ENCODE measurements around the gene STON2.
"Not testable (repeated sequence)": the region's sequence is repeated elsewhere in the genome, so short reads cannot be mapped to it uniquely, and the experiment has no call there.

STON2 gene

DNA sequence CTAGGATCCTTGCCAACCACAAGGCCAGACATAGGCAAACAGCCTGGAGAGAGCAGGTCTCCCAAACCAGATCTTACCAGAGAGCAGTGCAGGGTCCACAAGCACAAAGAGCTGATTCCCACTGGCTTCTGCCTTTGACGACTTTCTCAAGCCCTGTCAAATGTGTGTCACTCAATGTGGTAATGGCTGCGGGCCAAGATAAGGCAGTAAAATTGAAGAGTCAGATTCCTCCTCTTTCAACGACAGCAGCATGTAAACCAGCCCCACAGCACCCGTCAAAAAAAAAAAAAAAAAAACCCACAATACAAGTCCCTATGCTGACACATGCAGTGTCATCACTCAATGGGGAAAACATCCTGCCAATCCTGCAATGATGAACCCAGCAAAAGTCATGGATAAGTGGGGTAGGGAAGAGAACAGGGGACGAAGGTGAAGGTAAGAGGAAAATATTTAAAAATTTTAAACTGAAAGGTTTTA, at the start of gene STON2:
STON2 (minus strand) TSS at position 123 of the 477 bp plus-strand sequence. CDS start 1,942 bp downstream, outside the sequence.
- no peak for DNase-seq (ENCODE audit: low spot score)

DNA sequence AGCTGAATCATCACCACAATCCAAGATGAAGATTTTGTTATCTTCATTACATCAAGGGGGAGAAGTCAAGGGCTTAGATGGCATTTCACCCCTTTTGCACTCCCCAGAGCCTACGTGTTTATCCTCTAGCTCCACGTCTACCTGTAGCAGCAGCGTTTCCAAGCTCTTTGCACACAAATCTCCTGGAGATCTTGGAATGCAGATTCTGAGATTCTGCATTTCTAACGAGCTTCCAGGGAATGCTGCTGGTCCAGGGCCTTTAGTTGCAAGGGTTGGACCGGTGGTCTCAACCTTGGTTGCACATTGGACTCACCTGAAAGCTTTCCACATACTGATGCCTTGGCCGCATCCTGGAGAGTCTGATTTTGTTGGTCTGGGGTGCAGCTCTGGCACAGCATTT, 49.5 kb upstream of the STON2 start:
- DNase-seq (ENCODE audit: low spot score): no peak

DNA sequence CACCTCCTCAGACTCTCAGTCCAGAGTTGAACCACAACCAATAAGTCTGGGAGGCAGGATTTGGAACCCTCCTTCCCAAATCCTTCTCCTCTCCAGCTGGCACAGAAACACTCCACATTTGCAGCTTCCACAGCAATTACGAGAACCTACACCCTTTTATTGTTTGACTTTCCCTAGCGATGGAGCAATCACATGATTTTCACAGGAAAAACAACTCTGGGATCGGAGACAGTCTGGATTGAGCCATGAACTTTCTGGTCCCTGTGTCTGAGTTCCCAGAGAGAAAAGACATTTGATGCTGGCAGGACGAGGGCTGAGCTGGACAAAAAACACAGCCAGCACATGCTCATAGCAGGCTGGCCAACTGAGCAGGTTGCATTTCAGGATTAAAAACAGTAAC, 49.0 kb upstream of the STON2 start:
- no peak for DNase-seq (ENCODE audit: low spot score)

DNA sequence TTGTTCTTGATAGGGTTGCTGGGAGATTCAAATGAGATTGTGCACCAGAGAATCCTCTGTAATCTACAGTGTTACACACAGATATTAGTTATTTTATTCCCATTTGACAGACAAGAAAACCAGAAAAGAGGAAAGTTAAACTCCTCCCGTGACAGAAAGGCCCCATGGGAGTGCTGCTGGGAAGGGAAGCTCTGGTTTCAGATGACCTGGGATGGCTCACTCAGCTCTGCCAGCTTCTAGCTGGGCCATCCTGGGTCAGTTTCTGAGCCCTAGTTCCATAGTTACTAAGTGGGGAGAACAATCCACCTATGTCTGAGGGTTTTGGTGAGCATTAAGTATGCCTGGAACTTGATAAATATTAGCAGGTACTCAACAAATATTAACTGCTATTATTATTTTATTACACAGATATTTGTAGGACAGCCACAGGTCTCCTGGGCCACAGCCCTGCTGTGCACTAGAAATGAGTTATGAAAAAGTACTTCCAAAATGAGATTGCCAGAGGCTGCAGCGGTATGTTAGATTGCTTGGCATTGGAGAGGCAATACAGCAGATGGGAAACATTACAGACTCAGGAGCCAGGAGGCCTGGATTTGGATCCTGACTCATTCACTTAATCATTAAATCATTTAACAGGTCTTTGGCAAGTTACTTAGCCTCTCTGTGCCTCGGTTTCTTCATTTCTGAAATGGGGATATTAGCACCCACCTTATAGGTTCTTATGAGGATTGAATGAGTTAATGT, 47.1 kb upstream of the STON2 start:
- no peak for DNase-seq (ENCODE audit: low spot score)

- DNase-seq (ENCODE audit: low spot score): no peak
Measured at GRCh38 chr14:81446279-81447007, 46.3 kb upstream of the STON2 start.

- DNase-seq (ENCODE audit: low spot score): no peak
Measured at GRCh38 chr14:81441626-81442134, 41.6 kb upstream of the STON2 start.

GRCh38 chr14:81440041-81440440, 39.9 kb upstream of the STON2 start:
- no peak for DNase-seq (ENCODE audit: low spot score)

GRCh38 chr14:81437244-81437643, 37.1 kb upstream of the STON2 start:
- no peak for DNase-seq (ENCODE audit: low spot score)

DNA sequence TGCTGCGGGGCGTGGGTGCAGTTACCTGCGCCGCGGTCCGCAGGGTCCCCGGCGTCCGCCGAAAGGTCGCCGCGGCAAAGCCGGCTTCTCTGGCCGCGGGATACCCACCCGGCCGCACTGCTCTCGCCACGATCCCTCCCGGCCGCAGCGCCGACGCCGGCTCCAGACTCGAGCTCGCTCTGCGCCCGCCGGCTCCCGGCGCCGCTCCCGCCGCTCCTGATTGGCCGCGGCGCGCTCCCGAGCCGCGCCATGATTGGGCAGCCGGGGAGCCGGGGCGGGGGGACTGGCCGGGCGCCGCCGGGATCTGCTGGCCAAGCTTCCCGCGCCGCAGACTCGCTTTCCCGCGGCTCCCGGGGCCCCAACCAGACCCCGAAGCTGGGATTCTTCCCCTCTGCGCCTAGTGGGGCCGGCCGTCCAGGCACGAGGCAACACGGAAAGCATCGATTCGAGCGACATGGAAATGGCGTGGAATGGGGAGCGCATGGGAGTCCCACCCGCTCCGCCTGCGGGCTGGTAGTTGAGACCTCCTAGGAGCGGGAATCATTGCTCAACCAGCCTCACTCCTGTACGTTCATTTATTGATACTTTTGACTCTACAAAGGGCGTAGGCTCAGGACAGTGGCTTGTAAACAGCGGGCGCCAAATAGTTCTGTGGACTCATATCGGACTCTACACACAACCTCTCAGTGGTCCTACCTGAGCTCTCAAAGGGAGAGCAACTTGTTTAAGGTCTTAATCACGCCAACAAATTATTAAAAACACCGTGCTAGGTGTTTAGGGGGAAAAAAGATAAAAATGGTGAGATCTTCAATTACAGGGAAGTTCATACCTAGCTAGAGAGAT, 36.4 kb upstream of the STON2 start:
- DNase-seq (ENCODE audit: low spot score): peak; percentile 87

DNA sequence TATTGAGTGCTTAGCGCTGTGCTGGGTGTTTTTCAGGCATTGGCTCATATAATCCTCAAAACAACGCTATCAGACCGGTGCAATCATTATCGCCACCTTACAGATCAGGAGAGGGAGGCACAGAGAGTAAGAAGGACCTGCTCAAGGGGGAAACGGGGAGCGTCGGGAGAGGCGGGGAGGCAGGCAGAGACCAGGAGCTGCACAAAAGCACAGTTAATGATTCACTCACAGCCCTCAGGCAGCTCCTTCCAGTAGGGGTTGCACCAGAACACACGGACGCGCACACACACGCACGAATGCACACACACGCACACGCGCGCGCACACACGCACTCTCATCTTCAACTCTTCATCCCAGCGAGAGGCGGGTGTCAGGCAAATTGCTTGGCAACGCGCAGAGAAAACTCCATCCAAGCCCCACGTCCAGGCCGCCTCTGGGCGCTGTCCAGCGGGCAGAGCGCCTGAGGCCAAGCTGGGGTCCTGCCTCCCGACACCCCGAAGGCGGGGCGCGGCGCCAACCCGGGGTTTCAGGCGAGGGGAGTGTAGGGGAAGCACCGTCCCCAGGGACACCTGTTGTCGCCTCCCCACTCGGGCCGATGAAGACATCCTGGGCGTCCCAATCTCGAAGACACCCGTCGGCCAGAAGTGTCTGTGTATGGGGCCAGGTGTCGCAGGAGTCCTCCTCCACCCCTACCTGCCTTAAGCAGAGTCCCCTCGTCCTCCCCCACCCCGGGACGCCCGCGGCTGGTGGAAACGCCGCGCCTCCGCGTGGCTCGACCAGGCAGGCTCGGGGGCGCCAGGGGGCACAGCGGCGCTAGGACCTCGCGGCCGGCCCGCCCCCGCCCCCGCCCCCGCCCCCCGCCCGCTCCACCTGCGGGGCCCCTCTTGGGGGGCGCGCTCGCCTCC, 35.5 kb upstream of the STON2 start:
- peak; percentile 79 for DNase-seq (ENCODE audit: low spot score)

- DNase-seq (ENCODE audit: low spot score): no peak
Measured at GRCh38 chr14:81435048-81435390, 34.9 kb upstream of the STON2 start.

GRCh38 chr14:81434230-81434629, 34.1 kb upstream of the STON2 start:
- DNase-seq (ENCODE audit: low spot score): no peak

DNA sequence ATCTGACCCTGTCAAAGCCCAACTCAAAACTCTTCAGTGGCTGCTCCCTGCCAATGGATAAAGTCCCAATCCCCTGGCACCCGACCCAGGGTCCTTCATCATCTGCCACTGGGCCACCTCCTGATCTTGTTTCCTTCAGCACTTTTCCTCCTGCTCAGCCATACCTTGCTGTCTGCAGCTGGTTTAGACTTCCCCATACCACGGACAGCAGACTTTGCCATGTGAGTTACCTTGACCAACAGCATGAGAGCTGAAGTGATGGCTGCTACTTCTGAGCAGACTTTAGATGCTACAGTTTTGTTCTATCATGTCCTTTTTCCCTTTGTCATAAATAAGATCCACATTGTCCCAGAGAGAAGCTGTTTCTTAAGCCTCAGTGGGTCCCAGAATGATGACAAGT, 33.3 kb upstream of the STON2 start:
- DNase-seq (ENCODE audit: low spot score): no peak

- no peak for DNase-seq (ENCODE audit: low spot score)
Measured at GRCh38 chr14:81432219-81432661, 32.1 kb upstream of the STON2 start.

GRCh38 chr14:81430235-81430634, 30.1 kb upstream of the STON2 start:
- no peak for DNase-seq (ENCODE audit: low spot score)

- DNase-seq (ENCODE audit: low spot score): not testable (repeated sequence)
Measured at GRCh38 chr14:81429749-81430148, 29.6 kb upstream of the STON2 start.

GRCh38 chr14:81429028-81429427, 28.9 kb upstream of the STON2 start:
- DNase-seq (ENCODE audit: low spot score): no peak

DNA sequence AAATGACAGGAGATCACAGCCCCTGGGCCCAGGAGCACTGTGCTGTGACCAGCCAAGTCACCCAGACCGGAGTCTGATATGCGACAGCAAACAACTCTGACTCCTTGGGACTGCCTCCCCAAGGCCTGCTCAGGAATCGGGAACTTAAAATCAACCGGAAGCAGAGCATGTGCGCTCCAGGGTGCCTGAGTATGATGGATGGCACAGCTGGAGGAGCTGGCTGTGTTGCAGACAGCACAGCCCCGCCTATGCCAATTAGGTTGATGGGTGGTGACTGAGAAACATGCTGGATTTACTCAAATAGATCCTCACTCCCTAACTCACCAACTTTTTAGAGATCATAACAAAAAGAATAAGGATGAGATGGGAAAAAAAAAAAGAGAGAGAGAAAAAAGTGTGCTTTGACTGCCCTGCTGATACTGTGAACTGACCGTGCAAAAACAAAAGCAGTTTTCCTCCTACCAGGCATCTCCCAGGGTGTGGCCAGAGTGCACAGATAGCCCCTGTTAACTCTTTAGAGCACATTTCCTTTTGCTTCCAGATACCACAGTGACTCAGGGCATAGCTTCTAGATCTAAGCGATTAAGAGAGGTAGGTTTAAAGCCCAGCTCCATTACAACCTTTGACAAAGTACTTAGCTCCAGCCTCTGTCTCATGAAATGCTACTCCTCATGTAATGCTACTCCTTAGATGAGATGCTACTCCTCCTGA, 27.4 kb upstream of the STON2 start:
- DNase-seq (ENCODE audit: low spot score): no peak

DNA sequence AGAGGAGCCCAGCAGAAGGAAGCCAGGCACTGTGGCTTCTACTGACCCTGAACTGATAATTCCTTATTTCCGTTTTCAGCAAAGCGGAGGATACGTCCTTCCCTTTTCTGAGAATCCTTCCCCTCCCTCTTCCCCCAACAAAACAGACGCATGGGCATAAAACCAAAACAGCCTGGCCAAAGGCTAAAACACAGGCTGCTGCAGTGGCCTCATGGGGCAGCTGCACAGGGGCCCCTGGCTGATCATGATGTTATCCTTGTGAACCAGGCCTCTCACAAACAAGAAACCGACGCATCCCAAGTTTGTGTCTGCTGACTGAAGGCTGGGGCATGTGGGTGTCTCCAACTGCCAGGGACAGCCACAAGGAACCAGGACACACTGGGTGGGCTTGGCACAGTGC, 23.4 kb upstream of the STON2 start:
- DNase-seq (ENCODE audit: low spot score): no peak

DNA sequence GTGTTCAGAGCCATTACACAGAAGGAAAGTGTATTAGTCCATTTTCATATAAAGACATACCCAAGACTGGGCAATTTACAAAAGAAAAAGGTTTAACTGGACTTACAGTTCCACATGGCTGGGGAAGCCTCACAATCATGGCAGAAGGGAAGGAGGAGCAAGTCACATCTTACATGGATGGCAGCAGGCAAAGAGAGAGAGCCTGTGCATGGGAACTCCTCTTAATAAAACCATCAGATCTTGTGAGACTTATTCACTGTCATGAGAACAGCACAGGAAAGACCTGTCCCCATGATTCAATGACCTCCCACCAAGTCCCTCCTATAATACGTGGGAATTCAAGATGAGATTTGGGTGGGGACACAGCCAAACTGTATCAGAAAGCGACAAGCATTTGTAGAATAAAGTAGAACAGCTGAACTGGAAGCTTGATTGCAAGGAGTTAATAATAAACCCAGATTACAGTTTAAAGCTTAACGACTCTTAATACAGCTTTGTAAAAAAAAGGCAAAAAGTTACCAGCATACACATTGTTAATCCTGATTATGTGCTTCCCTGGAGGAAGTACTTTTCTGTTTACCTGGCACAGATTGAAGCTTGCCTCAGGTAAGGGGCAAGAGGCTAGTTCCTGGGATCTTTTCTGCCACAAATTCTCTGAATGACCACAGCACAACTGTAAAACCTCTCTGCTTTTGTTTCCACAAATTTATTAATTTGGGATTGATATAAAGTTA, 18.1 kb upstream of the STON2 start:
- no peak for DNase-seq (ENCODE audit: low spot score)

Measured in left forelimb (tissue), 1 donor.